HG03565 (cell line): ENCODE results near the gene CHAD.
A peak's percentile ranks its signal among the peaks of the same experiment; 100 is the strongest.

ENCODE experiments used
- ATAC-seq: cut with Tn5 transposase; IDR thresholded peaks from one replicate; pipeline ENCODE4 v1.9.1; 2021; ENCODE audit warnings: mild to moderate bottlenecking, moderate library complexity; ENCODE audit not compliant: unreplicated experiment

CHAD gene

GRCh38 chr17:50495217-50495823 is 26.6 kb upstream of the CHAD start:
- no peak for ATAC-seq

GRCh38 chr17:50493744-50494143 is 25.1 kb upstream of the CHAD start:
- no peak for ATAC-seq

GRCh38 chr17:50492214-50492613 is 23.5 kb upstream of the CHAD start:
- no peak for ATAC-seq

GRCh38 chr17:50491505-50491904 is 22.8 kb upstream of the CHAD start:
- no peak for ATAC-seq

GRCh38 chr17:50488880-50489279 is 20.2 kb upstream of the CHAD start:
- no peak for ATAC-seq

GRCh38 chr17:50487213-50488096 is 18.8 kb upstream of the CHAD start:
- ATAC-seq = no peak

GRCh38 chr17:50484386-50485155 is 15.9 kb upstream of the CHAD start:
- ATAC-seq = no peak

GRCh38 chr17:50483266-50483665 is 14.6 kb upstream of the CHAD start:
- no peak for ATAC-seq

GRCh38 chr17:50482516-50482915 is 13.8 kb upstream of the CHAD start:
- no peak for ATAC-seq

- ATAC-seq = no peak
These were observed 13.4 kb upstream of the CHAD start for GRCh38 chr17:50482110-50482509.

- no peak for ATAC-seq
These were observed 13.0 kb upstream of the CHAD start for GRCh38 chr17:50481648-50482047.

GRCh38 chr17:50480854-50481490 is 12.3 kb upstream of the CHAD start:
- ATAC-seq = no peak

- ATAC-seq = no peak
These were observed 11.6 kb upstream of the CHAD start for GRCh38 chr17:50480142-50480764.

GRCh38 chr17:50479522-50480141 is 11.0 kb upstream of the CHAD start:
- ATAC-seq = no peak

GRCh38 chr17:50478391-50479381 is 10.0 kb upstream of the CHAD start, which contains the start of gene RSAD1:
TSS of gene RSAD1 (plus strand) at chr17:50478860. CDS start at chr17:50478885, 25 bp downstream.
- ATAC-seq = peak; percentile 83

GRCh38 chr17:50477976-50478375 is 9.3 kb upstream of the CHAD start:
- ATAC-seq = no peak

GRCh38 chr17:50476545-50477315 is 8.1 kb upstream of the CHAD start:
- no peak for ATAC-seq
